Gastroesophageal sphincter (tissue), 4 donors: ENCODE measurements around the gene DIP2C. TPM values are rescaled to one million over a fixed set of nuclear protein-coding genes. Genes with fewer than 3 reads are reported as not detected.

Source experiments
- ATAC-seq: fragments of 150-250 bp; one replicate; pipeline ENCODE4 v1.9.1; 2016; ENCODE audit warnings: mild to moderate bottlenecking, moderate library complexity
- H3K27ac ChIP-seq, 4 donors: fragments of 200-600 bp; sonication (generic) in 3 of 4; 1 replicate in 3 of 4; 2 replicates in 1 of 4; pipeline ENCODE4 v1.5.1; 2016 to 2019
- H3K27me3 ChIP-seq: fragments of 200-600 bp; sonication (generic); one replicate; pipeline ENCODE4 v1.5.1; 2019
- H3K36me3 ChIP-seq, 2 donors: fragments of 200-600 bp; sonication (generic); one replicate each; pipeline ENCODE4 v1.5.1; 2019; ENCODE audit warnings: control low read depth in 1 of 2
- H3K4me1 ChIP-seq, 3 donors: fragments of 200-600 bp; sonication (generic); 1 replicate in 2 of 3; 2 replicates in 1 of 3; pipeline ENCODE4 v1.5.1; 2016 to 2019; ENCODE audit warnings: control low read depth in 2 of 3
- H3K4me3 ChIP-seq, 2 donors: fragments of 200-600 bp; sonication (generic); one replicate each; pipeline ENCODE4 v1.5.1; 2019; ENCODE audit warnings: mild to moderate bottlenecking in 1 of 2, moderate library complexity in 1 of 2
- H3K9me3 ChIP-seq, 3 donors: fragments of 200-600 bp; sonication (generic); one replicate each; pipeline ENCODE4 v1.5.1; 2017 to 2019; ENCODE audit warnings: control low read depth in 2 of 3
- EP300 ChIP-seq: sonication (generic); formaldehyde crosslinking; IDR thresholded peaks from one replicate; pipeline ENCODE4 v1.6.1; 2017; ENCODE audit warnings: antibody characterized with exemption, mild to moderate bottlenecking
- POLR2A ChIP-seq, 2 donors: fragments of 450-650 bp; IDR thresholded peaks; one replicate each; pipeline ENCODE4 v1.6.1; 2017; ENCODE audit warnings: antibody characterized with exemption in 2 of 2, mild to moderate bottlenecking in 2 of 2, moderate library complexity in 1 of 2
- POLR2AphosphoS5 ChIP-seq: sonication (generic); formaldehyde crosslinking; IDR thresholded peaks from one replicate; pipeline ENCODE4 v1.6.1; 2017; ENCODE audit warnings: antibody characterized with exemption
- WGBS, 2 donors: methylation state at CpG; one replicate each; pipeline ENCODE4 v1.1.5; 2018; ENCODE audit warnings: low coverage in 1 of 2; 5-methylcytosine and 5-hydroxymethylcytosine counted together
- total RNA-seq, 4 donors: library from RNA; depleted of rRNA; stranded (reverse); fragments of >200 nt; gene quantifications; one replicate each; pipeline ENCODE4 v1.1.0, GENCODE V29; 2016
- TF ChIP-seq, protein P1 (sequence below), 4 experiments: fragments of 200-600 bp in 2 of 4; fragments of 450-650 bp in 2 of 4; sonication (generic) in 1 of 4; IDR thresholded peaks; one replicate each; pipeline ENCODE4 v1.5.1; 2017 to 2019; ENCODE audit warnings: antibody characterized with exemption in 4 of 4, mild to moderate bottlenecking in 2 of 4, moderate library complexity in 2 of 4

Gene DIP2C
- total RNA-seq, 4 donors from 2014 or later, result 40.8 to 73.8 (median 47.7) TPM

DNA sequence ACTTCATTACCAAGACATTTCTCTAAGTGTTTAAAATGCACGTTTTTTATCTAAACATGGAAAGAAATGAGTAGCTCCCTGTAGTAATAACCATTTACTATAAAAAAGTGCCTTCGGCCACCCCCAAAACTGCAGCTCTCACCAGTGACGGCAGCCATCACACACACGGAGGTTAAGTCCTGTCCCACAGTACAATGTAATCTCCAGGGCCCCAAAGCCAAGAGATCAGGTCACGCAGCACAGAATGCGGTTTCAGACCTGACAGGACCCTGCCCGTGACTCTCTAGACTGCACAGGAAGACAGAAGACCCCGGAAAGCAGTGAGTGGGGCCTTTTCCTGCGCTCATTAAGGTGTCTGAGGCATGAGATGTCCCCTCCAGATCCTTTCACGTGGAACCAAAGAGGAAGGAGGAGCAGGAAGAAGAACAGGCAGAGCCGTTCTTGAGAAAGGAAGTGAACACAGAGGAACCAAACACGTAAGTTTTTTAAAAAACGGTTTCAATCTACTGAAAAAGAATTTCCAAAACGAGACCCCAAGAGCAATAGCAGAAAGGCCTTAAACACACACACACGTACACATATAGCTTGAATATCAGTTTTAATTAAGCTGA lies 428.5 kb downstream of the DIP2C start:
- Histone ChIP-seq H3K36me3 (peaks cover 0 to 8% of the 10 kb centered on the region in 2 donors), H3K27ac (no peak overlapping the region), H3K4me3 (no peak overlapping the region), H3K9me3 (no peaks in the 10 kb centered on the region), H3K4me1 (no peaks in the 10 kb centered on the region), H3K27me3 (no peaks in the 10 kb centered on the region)
- TF ChIP-seq, protein P1, sequence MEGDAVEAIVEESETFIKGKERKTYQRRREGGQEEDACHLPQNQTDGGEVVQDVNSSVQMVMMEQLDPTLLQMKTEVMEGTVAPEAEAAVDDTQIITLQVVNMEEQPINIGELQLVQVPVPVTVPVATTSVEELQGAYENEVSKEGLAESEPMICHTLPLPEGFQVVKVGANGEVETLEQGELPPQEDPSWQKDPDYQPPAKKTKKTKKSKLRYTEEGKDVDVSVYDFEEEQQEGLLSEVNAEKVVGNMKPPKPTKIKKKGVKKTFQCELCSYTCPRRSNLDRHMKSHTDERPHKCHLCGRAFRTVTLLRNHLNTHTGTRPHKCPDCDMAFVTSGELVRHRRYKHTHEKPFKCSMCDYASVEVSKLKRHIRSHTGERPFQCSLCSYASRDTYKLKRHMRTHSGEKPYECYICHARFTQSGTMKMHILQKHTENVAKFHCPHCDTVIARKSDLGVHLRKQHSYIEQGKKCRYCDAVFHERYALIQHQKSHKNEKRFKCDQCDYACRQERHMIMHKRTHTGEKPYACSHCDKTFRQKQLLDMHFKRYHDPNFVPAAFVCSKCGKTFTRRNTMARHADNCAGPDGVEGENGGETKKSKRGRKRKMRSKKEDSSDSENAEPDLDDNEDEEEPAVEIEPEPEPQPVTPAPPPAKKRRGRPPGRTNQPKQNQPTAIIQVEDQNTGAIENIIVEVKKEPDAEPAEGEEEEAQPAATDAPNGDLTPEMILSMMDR (IDR thresholded peaks at IDR 0.05), result no peak
- TF ChIP-seq POLR2AphosphoS5, result no peak
- TF ChIP-seq POLR2A (IDR thresholded peaks at IDR 0.05), result no peak
- no peak for TF ChIP-seq EP300
- ATAC-seq, result no peak
- WGBS, 2 donors, result 75 to 78% methylated on average over 8 to 15 of the region's 15 CpGs

- Histone ChIP-seq H3K4me1 (no peaks in the 10 kb centered on the region), H3K4me3 (no peak overlapping the region), H3K36me3 (peaks cover 6 to 95% of the 10 kb centered on the region in 2 donors), H3K9me3 (no peaks in the 10 kb centered on the region), H3K27me3 (no peaks in the 10 kb centered on the region), H3K27ac (no peak overlapping the region)
- TF ChIP-seq POLR2AphosphoS5, result no peak
- 88 to 92% methylated on average over 8 to 13 of the region's 13 CpGs for WGBS, 2 donors
- no peak for ATAC-seq
These were observed 437.4 kb downstream of the DIP2C start for GRCh38 chr10:251982-252582.

DNA sequence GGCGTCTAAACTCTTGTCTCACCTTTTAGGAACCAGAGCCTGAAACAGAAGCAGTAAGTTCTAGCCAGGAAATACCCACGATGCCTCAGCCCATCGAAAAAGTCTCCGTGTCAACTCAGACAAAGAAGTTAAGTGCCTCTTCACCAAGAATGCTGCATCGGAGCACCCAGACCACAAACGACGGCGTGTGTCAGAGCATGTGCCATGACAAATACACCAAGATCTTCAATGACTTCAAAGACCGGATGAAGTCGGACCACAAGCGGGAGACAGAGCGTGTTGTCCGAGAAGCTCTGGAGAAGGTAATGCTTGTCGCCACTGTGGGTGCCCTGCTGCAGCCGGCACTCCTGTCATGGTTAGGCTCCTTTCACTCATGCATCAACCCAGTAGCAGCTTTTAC lies 441.2 kb downstream of the DIP2C start:
- WGBS, 2 donors, result 90 to 95% methylated on average over 14 to 15 of the region's 15 CpGs
- Histone ChIP-seq H3K4me1 (no peaks in the 10 kb centered on the region), H3K27ac (no peak overlapping the region), H3K27me3 (no peaks in the 10 kb centered on the region), H3K4me3 (no peak overlapping the region), H3K36me3 (peaks cover 6 to 98% of the 10 kb centered on the region in 2 donors), H3K9me3 (no peaks in the 10 kb centered on the region)
- no peak for TF ChIP-seq POLR2AphosphoS5
- TF ChIP-seq EP300, result no peak
- TF ChIP-seq POLR2A (IDR thresholded peaks at IDR 0.05), result no peak
- TF ChIP-seq, protein P1 (IDR thresholded peaks at IDR 0.05), result no peak
- ATAC-seq, result no peak

DNA sequence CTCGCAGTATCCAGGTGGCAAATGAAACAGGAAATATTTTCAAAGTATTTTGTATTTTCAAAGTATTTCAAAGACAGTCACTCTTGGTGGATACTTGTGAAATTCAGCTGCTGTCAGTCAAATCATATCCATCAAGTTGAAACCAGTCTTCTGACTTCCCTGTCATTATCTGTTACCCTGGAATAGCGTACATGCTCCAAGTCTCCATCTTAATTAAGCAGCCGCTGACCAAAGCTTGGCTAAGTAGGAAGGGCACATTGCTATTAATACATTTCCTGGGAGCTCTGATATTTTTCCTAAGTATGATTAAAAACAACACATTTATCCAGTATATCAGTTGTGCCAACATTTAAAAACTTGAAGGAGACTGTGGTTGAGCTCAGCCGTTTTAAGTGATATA lies 442.0 kb downstream of the DIP2C start:
- Histone ChIP-seq H3K27ac (no peak overlapping the region), H3K4me3 (no peak overlapping the region), H3K4me1 (no peaks in the 10 kb centered on the region), H3K36me3 (peaks cover 6 to 96% of the 10 kb centered on the region in 2 donors), H3K27me3 (no peaks in the 10 kb centered on the region), H3K9me3 (no peaks in the 10 kb centered on the region)
- 87 to 89% methylated on average over 2 to 4 of the region's 4 CpGs for WGBS, 2 donors
- ATAC-seq, result no peak
- TF ChIP-seq EP300 (no peak), POLR2A (IDR thresholded peaks at IDR 0.05) (no peak), POLR2AphosphoS5 (no peak)
- TF ChIP-seq, protein P1 (IDR thresholded peaks at IDR 0.05), result no peak

- Histone ChIP-seq H3K27ac (no peak overlapping the region), H3K36me3 (peaks cover 3 to 96% of the 10 kb centered on the region in 2 donors), H3K27me3 (no peaks in the 10 kb centered on the region), H3K4me1 (peaks cover 0 to 6% (median 2%) of the 10 kb centered on the region in 3 donors), H3K4me3 (no peak overlapping the region), H3K9me3 (no peaks in the 10 kb centered on the region)
- no peak for ATAC-seq
- WGBS, 2 donors, result 94% methylated on average over 7 to 9 of the region's 9 CpGs
- no peak for TF ChIP-seq EP300
- TF ChIP-seq, protein P1 (IDR thresholded peaks at IDR 0.05), result no peak
- TF ChIP-seq POLR2A (IDR thresholded peaks at IDR 0.05), result no peak
- TF ChIP-seq POLR2AphosphoS5, result no peak
These were observed 443.0 kb downstream of the DIP2C start for GRCh38 chr10:246431-246830.
